ENCODE data around the gene RASAL1.
A peak's percentile ranks its signal among the peaks of the same experiment; 100 is the strongest.

- peak in 2 of 3 donors; percentile 32 to 56 for TF ChIP-seq POLR2AphosphoS5 (IDR thresholded peaks at IDR 0.05)
- peak in 5 of 11 experiments; percentile 19 to 51 (median 24) for TF ChIP-seq CTCF (IDR thresholded peaks at IDR 0.05 in 8 of 11, conservative IDR thresholded peaks at IDR 0.05 in 3 of 11)
Observed at GRCh38 chr12:113092607-113093408, 42.8 kb downstream of the RASAL1 start.
